A673 (cell line): ENCODE measurements around the gene SH2D4B. TPM values are rescaled to one million over a fixed set of nuclear protein-coding genes. Genes with fewer than 3 reads are reported as not detected.

Source experiments
- BruUV-seq: library from RNA; stranded (reverse); fragments of 400-500 nt; replicated peaks from 2 replicates; lab custom pipeline; 2021; lab: Mats Ljungman, UMichigan
- CTCF ChIA-PET: fragments of 300-600 bp; sonication (Branson Sonifier 250); formaldehyde crosslinking; loops from one replicate; lab custom pipeline; 2022; ENCODE audit warnings: antibody characterized with exemption; lab: Charles Lee
- POLR2A ChIA-PET: fragments of 300-600 bp; sonication (Branson Sonifier 250); formaldehyde crosslinking; loops from one replicate; lab custom pipeline; 2022; ENCODE audit warnings: antibody characterized with exemption; ENCODE audit not compliant: low non-redundant PET; lab: Charles Lee
- DNase-seq: peaks from one replicate; pipeline ENCODE4 v3.0.0-alpha.2; 2015; ENCODE audit warnings: low spot score
- H3K27ac ChIP-seq: fragments of 200-600 bp; sonication (generic); 2 replicates; pipeline ENCODE4 v1.5.1; 2016; ENCODE audit warnings: mixed run types, low read depth, mild to moderate bottlenecking, mixed read lengths, antibody characterized with exemption, low read length; ENCODE audit not compliant: poor library complexity, severe bottlenecking
- H3K27me3 ChIP-seq: fragments of 200-600 bp; sonication (generic); replicated peaks from 2 replicates; pipeline ENCODE4 v1.6.1; 2017; ENCODE audit warnings: mixed run types, low read depth, mild to moderate bottlenecking, mixed read lengths, antibody characterized with exemption, low read length; ENCODE audit not compliant: insufficient read depth, poor library complexity
- H3K36me3 ChIP-seq: fragments of 200-600 bp; sonication (generic); 2 replicates; pipeline ENCODE4 v1.6.1; 2016; ENCODE audit warnings: mixed run types, mild to moderate bottlenecking, mixed read lengths, antibody characterized with exemption, low read length; ENCODE audit not compliant: insufficient read depth, poor library complexity, severe bottlenecking
- H3K4me1 ChIP-seq: fragments of 200-600 bp; sonication (generic); 2 replicates; pipeline ENCODE4 v1.6.1; 2017; ENCODE audit warnings: mixed run types, mild to moderate bottlenecking, mixed read lengths, antibody characterized with exemption, low read length; ENCODE audit not compliant: insufficient read depth, poor library complexity, severe bottlenecking
- H3K4me3 ChIP-seq: fragments of 200-600 bp; sonication (generic); 2 replicates; pipeline ENCODE4 v1.5.1; 2016; ENCODE audit warnings: low read depth, mixed run types, mild to moderate bottlenecking, mixed read lengths, low read length; ENCODE audit not compliant: poor library complexity, severe bottlenecking
- H3K9me3 ChIP-seq: fragments of 200-600 bp; sonication (generic); 2 replicates; pipeline ENCODE4 v1.6.1; 2016; ENCODE audit warnings: mixed run types, low read depth, mild to moderate bottlenecking, mixed read lengths, antibody characterized with exemption, low read length; ENCODE audit not compliant: poor library complexity, severe bottlenecking
- EZH2 ChIP-seq: fragments of 200-600 bp; sonication (generic); IDR thresholded peaks from 2 replicates; pipeline ENCODE4 v1.6.1; 2017; ENCODE audit warnings: borderline replicate concordance, low read depth, mild to moderate bottlenecking, mixed read lengths, antibody characterized with exemption, low read length; ENCODE audit not compliant: poor library complexity, severe bottlenecking
- intact Hi-C: fragments of 100-400 bp; cut with micrococcal nuclease; formaldehyde crosslinking; loops from one replicate; pipeline ENCODE4 v1.10.0; 2022; ENCODE audit not compliant: unreplicated experiment
- total RNA-seq: library from RNA; stranded (reverse); gene quantifications from 2 replicates; pipeline ENCODE4 v1.2.3, GENCODE V29; 2021
- TF ChIP-seq, protein P1 (sequence below): fragments of 300-800, 200-600 bp; sonication (generic); conservative IDR thresholded peaks from 2 replicates; pipeline ENCODE4 v1.5.1; 2017; ENCODE audit warnings: low read depth, mild to moderate bottlenecking, antibody characterized with exemption, low read length, moderate library complexity, mixed read lengths

Gene SH2D4B
- total RNA-seq, 1 experiment from 2014 or later = 0.19 TPM

DNA sequence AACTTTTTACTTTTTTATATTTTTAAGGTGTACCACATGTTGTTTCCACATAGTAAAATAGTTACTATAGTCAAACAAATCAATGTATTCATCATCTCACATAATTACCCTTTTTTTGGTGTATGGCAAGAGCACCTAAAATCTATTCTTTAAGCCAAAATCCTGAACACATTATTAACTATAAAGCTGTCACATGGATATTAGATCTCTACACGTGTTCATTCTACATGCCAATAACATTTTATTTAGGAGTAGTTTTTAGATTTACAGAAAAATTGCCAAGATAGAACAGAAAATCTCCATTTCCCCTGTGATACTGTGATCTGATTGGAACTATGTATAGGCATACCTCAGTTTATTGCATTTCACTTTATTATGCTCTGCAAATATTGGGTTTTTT, 137.1 kb downstream of the SH2D4B start:
- Histone ChIP-seq H3K27ac (no peak overlapping the region), H3K27me3 (no peaks in the 10 kb centered on the region), H3K4me3 (no peak overlapping the region), H3K4me1 (no peaks in the 10 kb centered on the region), H3K36me3 (no peaks in the 10 kb centered on the region), H3K9me3 (no peaks in the 10 kb centered on the region)
- ChIA-PET CTCF (no interaction called here), POLR2A (no interaction called here)
- intact Hi-C loops = no loop called here
- TF ChIP-seq EZH2 = no peak
- TF ChIP-seq, protein P1, sequence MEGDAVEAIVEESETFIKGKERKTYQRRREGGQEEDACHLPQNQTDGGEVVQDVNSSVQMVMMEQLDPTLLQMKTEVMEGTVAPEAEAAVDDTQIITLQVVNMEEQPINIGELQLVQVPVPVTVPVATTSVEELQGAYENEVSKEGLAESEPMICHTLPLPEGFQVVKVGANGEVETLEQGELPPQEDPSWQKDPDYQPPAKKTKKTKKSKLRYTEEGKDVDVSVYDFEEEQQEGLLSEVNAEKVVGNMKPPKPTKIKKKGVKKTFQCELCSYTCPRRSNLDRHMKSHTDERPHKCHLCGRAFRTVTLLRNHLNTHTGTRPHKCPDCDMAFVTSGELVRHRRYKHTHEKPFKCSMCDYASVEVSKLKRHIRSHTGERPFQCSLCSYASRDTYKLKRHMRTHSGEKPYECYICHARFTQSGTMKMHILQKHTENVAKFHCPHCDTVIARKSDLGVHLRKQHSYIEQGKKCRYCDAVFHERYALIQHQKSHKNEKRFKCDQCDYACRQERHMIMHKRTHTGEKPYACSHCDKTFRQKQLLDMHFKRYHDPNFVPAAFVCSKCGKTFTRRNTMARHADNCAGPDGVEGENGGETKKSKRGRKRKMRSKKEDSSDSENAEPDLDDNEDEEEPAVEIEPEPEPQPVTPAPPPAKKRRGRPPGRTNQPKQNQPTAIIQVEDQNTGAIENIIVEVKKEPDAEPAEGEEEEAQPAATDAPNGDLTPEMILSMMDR = no peak
- BruUV-seq = no TSS peak
- DNase-seq = no peak

GRCh38 chr10:80681142-80681541, 143.4 kb downstream of the SH2D4B start:
- TF ChIP-seq EZH2 = no peak
- TF ChIP-seq, protein P1 = no peak
- Histone ChIP-seq H3K36me3 (no peaks in the 10 kb centered on the region), H3K27ac (no peak overlapping the region), H3K4me3 (no peak overlapping the region), H3K9me3 (no peaks in the 10 kb centered on the region), H3K27me3 (no peaks in the 10 kb centered on the region), H3K4me1 (no peaks in the 10 kb centered on the region)
- POLR2A ChIA-PET = no interaction called here
- no peak for DNase-seq
- CTCF ChIA-PET = interaction anchor here (0.5 kb wide), 1 partner anchor 67 kb away, joined by 4 read pairs; no protein-coding TSS in a partner anchor
- intact Hi-C loops = no loop called here
- no TSS peak for BruUV-seq

GRCh38 chr10:80684259-80684658, 146.6 kb downstream of the SH2D4B start:
- ChIA-PET CTCF (no interaction called here), POLR2A (no interaction called here)
- peak; percentile 53 for DNase-seq
- H3K27ac ChIP-seq = no peak overlapping the region
- H3K4me3 ChIP-seq = no peak overlapping the region
- H3K36me3 ChIP-seq = no peaks in the 10 kb centered on the region
- no peaks in the 10 kb centered on the region for H3K4me1 ChIP-seq
- intact Hi-C loops = no loop called here
- H3K27me3 ChIP-seq = no peaks in the 10 kb centered on the region
- no peaks in the 10 kb centered on the region for H3K9me3 ChIP-seq
- no peak for TF ChIP-seq EZH2
- TF ChIP-seq, protein P1 = no peak
- no TSS peak for BruUV-seq
